ENCODE data around the gene CD300H.

The CD300H gene

DNA sequence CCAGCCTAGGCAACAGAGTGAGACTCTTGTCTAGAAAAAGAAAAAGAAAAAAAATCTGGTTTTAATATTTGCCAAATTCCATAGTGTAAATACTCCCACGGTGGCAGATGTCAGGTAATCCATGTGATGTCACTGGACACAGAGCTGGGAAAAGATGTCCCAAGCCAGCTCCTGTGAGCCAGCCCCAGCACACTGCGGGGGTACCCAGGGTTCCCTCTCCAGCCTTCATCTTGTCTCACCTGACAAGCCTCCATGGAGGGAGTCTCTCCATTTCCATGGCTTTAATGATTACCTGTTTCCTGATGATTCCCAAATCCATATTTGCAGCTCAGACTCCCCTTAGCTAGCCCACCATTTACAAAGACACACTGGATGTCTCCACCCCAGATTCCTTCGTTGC, 40.6 kb downstream of the CD300H start:
- H3K4me3 ChIP-seq (ENCODE audit: insufficient read depth in 1 of 2, low read depth in 1 of 2, low read length in 2 of 2) = no peak overlapping the region
- no peak overlapping the region for H3K18ac ChIP-seq (ENCODE audit: low read depth in 1 of 2, low read length in 2 of 2)
- H3K36me3 ChIP-seq (ENCODE audit: control insufficient read depth in 1 of 2, insufficient read depth in 2 of 2, low read depth in 1 of 2, low read length in 2 of 2) = no peaks in the 10 kb centered on the region
- no peaks in the 10 kb centered on the region for H3K4me1 ChIP-seq (ENCODE audit: control insufficient read depth, insufficient read depth, low read depth, low read length)
- no peak overlapping the region for H2AK5ac ChIP-seq (ENCODE audit: low read length, severe bottlenecking)
- H2BK12ac ChIP-seq (ENCODE audit: low read length in 2 of 2) = no peak overlapping the region
- DNase-seq = no peak
- H3K14ac ChIP-seq (ENCODE audit: low read length in 2 of 2) = no peak overlapping the region
- H3K4me2 ChIP-seq (ENCODE audit: low read length, poor library complexity, severe bottlenecking) = no peak overlapping the region
- no peak overlapping the region for H2AFZ ChIP-seq (ENCODE audit: low read depth, low read length)
- no peak overlapping the region for H3K4ac ChIP-seq (ENCODE audit: low read depth in 1 of 2, low read length in 2 of 2)
- H2BK5ac ChIP-seq (ENCODE audit: low read depth, low read length, poor library complexity, severe bottlenecking) = no peak overlapping the region
- no peaks in the 10 kb centered on the region for H3K79me1 ChIP-seq (replicated peaks; ENCODE audit: low read length, poor library complexity, severe bottlenecking)
- no peak overlapping the region for H2BK15ac ChIP-seq (ENCODE audit: low read depth, poor library complexity, severe bottlenecking)
- 68% methylated on average over 2 of the region's 3 CpGs for WGBS
- peaks cover 0 to 32% of the 10 kb centered on the region in 2 experiments for H3K27me3 ChIP-seq (ENCODE audit: control insufficient read depth in 1 of 2, insufficient read depth in 1 of 2, low read length in 2 of 2)
- H2BK120ac ChIP-seq (ENCODE audit: low read depth, low read length) = no peak overlapping the region
- H4K91ac ChIP-seq (ENCODE audit: low read length) = no peak overlapping the region
- no peak overlapping the region for H4K8ac ChIP-seq (ENCODE audit: low read length)
- peaks cover 19% of the 10 kb centered on the region for H3K9me3 ChIP-seq (ENCODE audit: control insufficient read depth, low read length)
- no peak overlapping the region for H3K9ac ChIP-seq (ENCODE audit: low read length)
- H3K27ac ChIP-seq (ENCODE audit: low read length, poor library complexity, severe bottlenecking) = no peak overlapping the region
- no peak overlapping the region for H3K23ac ChIP-seq (ENCODE audit: low read length in 2 of 2)

DNA sequence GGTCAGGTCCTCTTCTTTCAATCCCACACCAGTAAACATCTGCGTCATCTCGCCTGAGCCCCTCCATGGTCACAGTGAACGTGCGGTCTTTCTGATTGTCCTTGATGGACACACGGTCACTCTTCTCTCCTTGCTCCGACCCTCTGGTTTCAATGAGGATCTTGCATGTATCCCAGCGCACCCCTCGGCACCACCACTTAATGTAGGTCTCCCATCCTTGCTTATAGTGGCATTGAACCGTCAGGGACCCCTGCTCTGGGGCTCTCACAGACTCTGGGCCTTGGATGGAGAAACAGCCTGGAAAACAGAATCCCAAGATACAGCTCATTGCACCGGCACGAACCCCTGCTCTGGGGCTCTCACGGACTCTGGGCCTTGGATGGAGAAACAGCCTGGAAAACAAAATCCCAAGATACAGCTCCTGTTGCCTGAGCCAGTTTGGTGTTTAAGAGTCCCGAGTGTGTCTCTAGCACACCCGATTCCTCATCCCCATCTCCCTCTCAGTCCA, 41.5 kb downstream of the CD300H start:
- no peak overlapping the region for H4K8ac ChIP-seq (ENCODE audit: low read length)
- no peak for DNase-seq
- no peaks in the 10 kb centered on the region for H3K36me3 ChIP-seq (ENCODE audit: control insufficient read depth in 1 of 2, insufficient read depth in 2 of 2, low read depth in 1 of 2, low read length in 2 of 2)
- no peak overlapping the region for H3K9ac ChIP-seq (ENCODE audit: low read length)
- no peak overlapping the region for H2AK5ac ChIP-seq (ENCODE audit: low read length, severe bottlenecking)
- H2AFZ ChIP-seq (ENCODE audit: low read depth, low read length) = no peak overlapping the region
- H3K4me3 ChIP-seq (ENCODE audit: insufficient read depth in 1 of 2, low read depth in 1 of 2, low read length in 2 of 2) = no peak overlapping the region
- no peak overlapping the region for H3K14ac ChIP-seq (ENCODE audit: low read length in 2 of 2)
- no peak overlapping the region for H2BK15ac ChIP-seq (ENCODE audit: low read depth, poor library complexity, severe bottlenecking)
- no peaks in the 10 kb centered on the region for H3K79me1 ChIP-seq (replicated peaks; ENCODE audit: low read length, poor library complexity, severe bottlenecking)
- no peaks in the 10 kb centered on the region for H3K4me1 ChIP-seq (ENCODE audit: control insufficient read depth, insufficient read depth, low read depth, low read length)
- no peak overlapping the region for H2BK12ac ChIP-seq (ENCODE audit: low read length in 2 of 2)
- H3K23ac ChIP-seq (ENCODE audit: low read length in 2 of 2) = no peak overlapping the region
- 84% methylated on average over 14 of the region's 14 CpGs for WGBS
- H3K4ac ChIP-seq (ENCODE audit: low read depth in 1 of 2, low read length in 2 of 2) = no peak overlapping the region
- no peak overlapping the region for H4K91ac ChIP-seq (ENCODE audit: low read length)
- no peak overlapping the region for H3K4me2 ChIP-seq (ENCODE audit: low read length, poor library complexity, severe bottlenecking)
- H2BK120ac ChIP-seq (ENCODE audit: low read depth, low read length) = no peak overlapping the region
- peaks cover 0 to 24% of the 10 kb centered on the region in 2 experiments for H3K27me3 ChIP-seq (ENCODE audit: control insufficient read depth in 1 of 2, insufficient read depth in 1 of 2, low read length in 2 of 2)
- no peak overlapping the region for H3K27ac ChIP-seq (ENCODE audit: low read length, poor library complexity, severe bottlenecking)
- H3K9me3 ChIP-seq (ENCODE audit: control insufficient read depth, low read length) = peaks cover 19% of the 10 kb centered on the region
- no peak overlapping the region for H3K18ac ChIP-seq (ENCODE audit: low read depth in 1 of 2, low read length in 2 of 2)
- H2BK5ac ChIP-seq (ENCODE audit: low read depth, low read length, poor library complexity, severe bottlenecking) = no peak overlapping the region

DNA sequence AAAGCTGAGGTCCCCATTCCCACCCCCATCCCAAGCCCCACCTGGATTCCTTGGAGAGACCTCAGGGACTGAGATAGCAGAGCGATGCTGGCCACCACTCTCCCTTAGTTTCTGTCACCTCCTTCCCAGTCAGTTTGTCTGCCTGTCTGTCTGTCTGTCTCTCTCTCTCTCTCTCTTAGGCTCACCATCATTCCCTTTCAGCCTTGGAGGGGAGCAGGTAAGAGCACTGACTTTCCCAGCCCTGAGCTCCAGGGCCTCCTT, 41.9 kb downstream of the CD300H start:
- Histone ChIP-seq H2AK5ac (ENCODE audit: low read length, severe bottlenecking) (no peak overlapping the region), H3K14ac (ENCODE audit: low read length in 2 of 2) (no peak overlapping the region), H3K4me3 (ENCODE audit: insufficient read depth in 1 of 2, low read depth in 1 of 2, low read length in 2 of 2) (no peak overlapping the region), H3K9me3 (ENCODE audit: control insufficient read depth, low read length) (peaks cover 19% of the 10 kb centered on the region), H3K36me3 (ENCODE audit: control insufficient read depth in 1 of 2, insufficient read depth in 2 of 2, low read depth in 1 of 2, low read length in 2 of 2) (no peaks in the 10 kb centered on the region), H4K8ac (ENCODE audit: low read length) (no peak overlapping the region), H2BK15ac (ENCODE audit: low read depth, poor library complexity, severe bottlenecking) (no peak overlapping the region), H2AFZ (ENCODE audit: low read depth, low read length) (no peak overlapping the region), H2BK12ac (ENCODE audit: low read length in 2 of 2) (no peak overlapping the region), H2BK120ac (ENCODE audit: low read depth, low read length) (no peak overlapping the region), H3K4me1 (ENCODE audit: control insufficient read depth, insufficient read depth, low read depth, low read length) (no peaks in the 10 kb centered on the region), H3K9ac (ENCODE audit: low read length) (no peak overlapping the region), H3K27ac (ENCODE audit: low read length, poor library complexity, severe bottlenecking) (no peak overlapping the region), H3K79me1 (replicated peaks; ENCODE audit: low read length, poor library complexity, severe bottlenecking) (no peaks in the 10 kb centered on the region), H3K4me2 (ENCODE audit: low read length, poor library complexity, severe bottlenecking) (no peak overlapping the region), H4K91ac (ENCODE audit: low read length) (no peak overlapping the region), H3K18ac (ENCODE audit: low read depth in 1 of 2, low read length in 2 of 2) (no peak overlapping the region), H2BK5ac (ENCODE audit: low read depth, low read length, poor library complexity, severe bottlenecking) (no peak overlapping the region), H3K4ac (ENCODE audit: low read depth in 1 of 2, low read length in 2 of 2) (no peak overlapping the region), H3K27me3 (ENCODE audit: control insufficient read depth in 1 of 2, insufficient read depth in 1 of 2, low read length in 2 of 2) (peaks cover 0 to 21% of the 10 kb centered on the region in 2 experiments), H3K23ac (ENCODE audit: low read length in 2 of 2) (no peak overlapping the region)
- no peak for DNase-seq
- WGBS = 100% methylated on average over 1 of the region's 1 CpG

DNA sequence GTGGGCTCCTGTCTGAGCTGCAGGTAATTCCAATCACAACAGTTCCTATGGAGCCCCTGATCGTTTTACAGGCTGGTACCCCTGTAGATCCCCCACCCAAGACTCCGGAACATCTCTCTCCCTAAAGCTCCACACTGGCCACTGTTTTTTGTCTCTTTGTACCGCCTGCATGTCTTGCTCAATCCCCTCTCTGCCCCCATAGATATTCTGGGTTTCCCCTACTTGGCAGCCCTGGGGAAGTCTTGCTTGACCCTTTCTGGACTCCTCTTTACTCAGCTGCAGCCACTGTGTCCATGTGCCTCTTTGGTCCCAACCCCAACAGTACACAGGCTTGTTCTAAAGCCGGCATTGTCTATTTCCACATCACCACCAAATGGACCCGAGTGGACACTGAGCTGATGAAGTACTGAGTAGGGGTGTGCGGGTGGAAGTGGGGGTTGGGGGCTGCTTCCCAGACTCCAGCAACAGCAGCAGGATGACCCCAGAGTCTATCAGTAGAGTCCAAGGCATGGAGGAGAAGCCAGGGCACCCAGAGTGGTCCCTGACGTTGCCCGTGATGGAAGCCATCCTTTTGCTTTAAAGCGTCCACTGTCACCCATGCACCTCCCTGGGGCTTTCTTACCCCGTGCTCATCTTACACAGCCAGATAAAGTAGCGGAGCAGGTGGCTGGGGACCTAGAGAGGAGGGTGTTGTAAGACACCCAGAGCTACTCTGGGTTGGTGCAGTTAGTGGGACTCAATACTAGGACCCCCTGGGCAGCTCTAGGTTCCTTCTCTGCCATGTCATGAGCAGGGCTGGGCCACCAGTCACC, 42.5 kb downstream of the CD300H start:
- 71% methylated on average over 10 of the region's 11 CpGs for WGBS

More for the DNA sequence above, 42.5 kb downstream of the CD300H start:
- Histone ChIP-seq H2BK15ac (ENCODE audit: low read depth, poor library complexity, severe bottlenecking) (no peak overlapping the region), H3K9ac (ENCODE audit: low read length) (no peak overlapping the region), H2BK120ac (ENCODE audit: low read depth, low read length) (no peak overlapping the region), H3K79me1 (replicated peaks; ENCODE audit: low read length, poor library complexity, severe bottlenecking) (no peaks in the 10 kb centered on the region), H3K4me3 (ENCODE audit: insufficient read depth in 1 of 2, low read depth in 1 of 2, low read length in 2 of 2) (no peak overlapping the region), H3K14ac (ENCODE audit: low read length in 2 of 2) (no peak overlapping the region), H2AK5ac (ENCODE audit: low read length, severe bottlenecking) (no peak overlapping the region), H4K91ac (ENCODE audit: low read length) (no peak overlapping the region), H3K4me1 (ENCODE audit: control insufficient read depth, insufficient read depth, low read depth, low read length) (no peaks in the 10 kb centered on the region), H3K4ac (ENCODE audit: low read depth in 1 of 2, low read length in 2 of 2) (no peak overlapping the region), H3K9me3 (ENCODE audit: control insufficient read depth, low read length) (peaks cover 19% of the 10 kb centered on the region), H3K27ac (ENCODE audit: low read length, poor library complexity, severe bottlenecking) (no peak overlapping the region), H4K8ac (ENCODE audit: low read length) (no peak overlapping the region), H2BK5ac (ENCODE audit: low read depth, low read length, poor library complexity, severe bottlenecking) (no peak overlapping the region), H3K36me3 (ENCODE audit: control insufficient read depth in 1 of 2, insufficient read depth in 2 of 2, low read depth in 1 of 2, low read length in 2 of 2) (no peaks in the 10 kb centered on the region), H3K4me2 (ENCODE audit: low read length, poor library complexity, severe bottlenecking) (no peak overlapping the region), H2BK12ac (ENCODE audit: low read length in 2 of 2) (no peak overlapping the region), H2AFZ (ENCODE audit: low read depth, low read length) (no peak overlapping the region), H3K23ac (ENCODE audit: low read length in 2 of 2) (no peak overlapping the region), H3K27me3 (ENCODE audit: control insufficient read depth in 1 of 2, insufficient read depth in 1 of 2, low read length in 2 of 2) (peaks cover 0 to 16% of the 10 kb centered on the region in 2 experiments), H3K18ac (ENCODE audit: low read depth in 1 of 2, low read length in 2 of 2) (no peak overlapping the region)
- DNase-seq = no peak
